ENCODE data around the gene NINJ1. TPM values are rescaled to one million over a fixed set of nuclear protein-coding genes. Genes with fewer than 3 reads are reported as not detected.

Gene NINJ1
- polyA plus RNA-seq, 1 donor: 26.4 TPM

DNA sequence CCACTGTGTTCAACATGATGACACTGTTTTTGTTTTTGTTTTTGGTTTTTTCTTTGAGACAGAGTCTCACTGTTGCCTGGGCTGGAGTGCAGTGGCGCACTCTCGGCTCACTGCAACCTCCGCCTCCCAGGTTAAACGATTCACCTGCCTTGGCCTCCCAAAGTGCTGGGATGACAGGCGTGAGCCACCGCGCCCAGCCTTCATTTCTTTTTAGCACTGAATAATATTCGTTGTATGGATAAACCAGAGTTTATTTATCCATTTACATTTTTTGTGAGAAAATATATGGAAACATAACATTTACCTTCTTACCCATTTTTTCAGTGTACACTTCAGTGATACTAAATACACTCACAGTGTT, 33.8 kb downstream of the NINJ1 start:
- no peak for DNase-seq (ENCODE audit: low read depth)

DNA sequence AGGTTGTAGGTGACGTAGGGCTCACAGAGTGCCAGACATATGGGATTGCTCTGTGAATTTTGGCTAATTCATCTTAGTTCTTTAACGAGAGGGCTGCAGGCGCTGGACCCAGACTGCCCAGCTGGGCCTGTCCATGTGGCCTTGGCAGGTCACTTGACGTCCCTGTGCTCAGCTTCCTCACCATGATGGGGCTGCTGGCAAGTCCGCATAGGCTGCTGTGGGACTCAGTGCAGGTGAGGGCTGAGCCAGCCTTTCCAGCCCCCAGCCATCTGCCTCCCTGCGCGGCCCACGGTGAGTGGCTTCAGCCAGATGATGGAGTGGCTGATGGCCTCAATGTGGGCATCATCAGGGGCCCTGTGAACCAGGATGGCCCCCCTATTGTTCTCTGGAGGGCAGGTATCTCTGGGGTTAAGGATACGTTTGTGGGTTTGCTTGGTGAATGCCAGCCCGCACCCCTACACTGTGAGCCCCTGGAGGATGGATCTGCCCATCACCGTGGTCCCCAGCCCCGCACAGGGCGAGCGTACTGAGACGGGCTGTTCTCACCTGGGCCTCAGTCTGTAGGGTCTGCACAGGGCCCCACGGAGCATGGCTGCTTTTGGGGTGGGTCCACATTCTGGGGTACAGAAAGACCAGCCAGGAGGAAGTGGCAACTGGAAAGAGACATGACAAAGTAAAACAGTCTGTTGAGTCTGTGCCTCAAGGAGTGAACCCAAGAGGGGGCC, 34.3 kb downstream of the NINJ1 start:
- DNase-seq (ENCODE audit: low read depth): no peak

DNA sequence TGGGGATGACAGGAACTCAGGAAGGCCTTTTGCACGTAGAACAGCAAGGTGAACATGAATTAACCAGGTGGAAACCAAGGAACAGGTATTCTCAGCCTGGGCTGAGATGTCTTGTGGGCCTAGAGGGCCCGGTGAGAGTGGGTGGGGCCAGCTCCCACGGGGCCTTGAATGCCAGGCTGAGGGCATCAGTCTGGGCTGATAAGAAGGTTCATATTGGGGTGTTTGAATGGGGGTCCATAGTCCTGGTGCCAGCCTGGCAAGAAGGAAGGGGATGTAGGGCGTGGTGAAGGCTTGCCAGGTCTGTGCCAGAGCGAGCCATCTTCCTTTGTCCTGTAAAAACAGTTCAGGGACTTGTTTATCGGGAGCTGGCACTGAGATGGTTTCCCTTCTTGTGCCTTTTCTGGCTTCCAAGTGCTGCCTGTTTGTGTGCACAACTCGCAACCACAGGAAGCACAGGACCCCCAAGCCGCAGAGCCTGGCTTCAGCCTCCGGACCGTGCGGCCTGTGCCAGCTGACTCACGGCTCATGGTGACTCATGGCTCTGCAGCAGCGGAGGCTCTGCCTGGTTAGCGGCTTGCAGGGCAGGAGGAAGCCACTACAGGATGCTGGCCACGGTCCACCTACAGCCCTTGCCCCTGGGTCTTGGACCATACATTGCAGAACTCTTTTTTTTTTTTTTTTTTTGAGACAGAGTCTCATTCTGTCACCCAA, 35.7 kb downstream of the NINJ1 start:
- no peak for DNase-seq (ENCODE audit: low read depth)

DNA sequence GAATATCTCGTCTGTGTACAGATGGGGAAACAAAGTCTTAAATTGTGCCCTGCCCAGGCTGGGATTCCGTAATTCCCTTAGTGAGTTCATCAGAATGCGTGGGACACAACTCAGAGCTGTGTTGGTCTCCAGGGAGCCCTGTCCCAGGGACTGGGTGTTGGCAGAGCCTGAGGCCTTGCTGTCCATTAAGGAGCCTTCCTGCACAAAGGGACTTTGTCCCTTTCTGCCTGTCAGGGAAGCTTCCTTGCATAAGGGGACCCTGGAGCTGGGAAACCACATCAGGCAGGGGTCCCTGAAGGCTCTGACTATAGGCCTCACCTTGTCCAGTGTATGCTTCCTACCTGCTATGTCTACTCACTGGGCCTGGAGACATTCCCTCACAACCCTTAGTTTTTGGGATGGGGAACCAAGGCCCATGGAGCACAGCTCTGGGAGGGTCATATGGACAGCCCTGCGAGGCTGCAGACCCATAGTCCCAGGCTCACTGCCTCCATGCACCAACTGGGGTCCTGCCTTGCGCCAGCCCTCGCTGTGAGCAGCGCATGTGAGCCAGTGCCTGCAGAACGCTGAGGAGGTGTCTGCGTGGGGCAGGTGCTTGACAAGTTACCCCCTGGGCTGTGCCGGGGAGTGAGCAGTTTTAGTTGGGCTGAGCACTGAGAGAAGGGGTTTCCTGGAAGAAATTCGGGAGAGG, 36.4 kb downstream of the NINJ1 start:
- DNase-seq (ENCODE audit: low read depth): no peak

DNA sequence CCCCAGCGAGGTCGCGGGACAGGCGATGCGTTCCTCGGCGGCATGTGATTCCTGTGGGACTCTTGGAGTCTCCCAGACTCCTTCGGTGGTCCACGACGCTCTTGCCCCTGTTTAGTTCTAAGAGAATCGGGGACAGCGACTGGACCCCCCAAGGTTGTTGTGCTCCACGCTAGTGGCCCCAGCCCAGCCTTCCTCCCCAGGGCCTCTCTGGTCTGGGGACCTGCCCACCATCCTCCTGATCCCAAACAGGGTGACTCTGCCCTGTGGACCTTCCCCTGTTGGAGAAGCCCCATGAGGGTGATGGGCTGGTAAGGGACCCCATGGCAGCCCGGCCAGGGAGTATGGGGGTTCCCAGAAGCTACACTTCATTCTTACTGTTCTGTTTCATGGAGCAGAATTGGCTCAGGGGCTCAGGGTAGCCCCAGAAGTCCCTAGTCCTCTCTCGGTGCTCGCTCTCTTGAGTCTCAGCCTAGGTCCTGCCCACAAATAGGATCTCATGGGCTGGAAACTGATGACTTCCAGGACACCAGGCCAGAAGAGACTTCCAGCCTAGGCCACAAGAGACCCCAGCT, 37.2 kb downstream of the NINJ1 start:
- DNase-seq (ENCODE audit: low read depth): no peak

DNA sequence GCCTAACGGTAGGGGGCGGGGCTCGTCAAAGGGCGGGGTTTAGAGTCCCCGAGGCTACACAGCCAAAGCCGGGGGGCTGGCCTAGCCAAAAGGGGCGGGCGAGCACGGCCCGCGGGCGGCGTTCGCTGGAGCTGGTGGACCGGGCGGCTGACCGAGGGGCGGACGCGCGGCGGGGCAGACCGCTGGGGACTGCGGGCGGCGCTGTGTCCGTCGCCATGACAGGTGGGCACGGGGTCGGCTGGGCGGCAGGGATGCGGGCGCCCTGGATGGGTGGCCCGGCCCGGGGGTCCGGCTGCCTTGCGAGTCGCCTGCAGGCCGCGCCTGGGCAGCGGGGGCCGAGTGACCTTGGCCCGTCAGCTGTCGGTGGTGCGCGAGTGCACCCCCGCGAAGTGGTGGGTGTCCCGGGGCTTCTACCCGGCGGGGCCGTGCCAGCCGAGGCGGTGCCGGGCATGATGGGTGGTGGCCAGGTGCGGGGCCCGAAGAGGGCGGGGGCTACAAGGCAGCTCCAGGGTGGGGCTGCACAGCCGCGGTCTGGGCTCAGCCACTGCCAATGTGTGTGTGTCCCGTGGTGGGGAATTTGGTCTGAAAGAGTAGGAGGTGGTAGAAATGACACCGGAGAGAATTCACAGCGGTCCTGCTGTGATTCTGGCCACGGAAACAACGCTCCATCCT, 37.8 kb downstream of the NINJ1 start, which contains the start of gene CARD19:
Gene CARD19 (plus strand): TSS at position 87 of the 672 bp plus-strand sequence. CDS start 129 bp downstream, at position 216.
- no peak for DNase-seq (ENCODE audit: low read depth)

DNA sequence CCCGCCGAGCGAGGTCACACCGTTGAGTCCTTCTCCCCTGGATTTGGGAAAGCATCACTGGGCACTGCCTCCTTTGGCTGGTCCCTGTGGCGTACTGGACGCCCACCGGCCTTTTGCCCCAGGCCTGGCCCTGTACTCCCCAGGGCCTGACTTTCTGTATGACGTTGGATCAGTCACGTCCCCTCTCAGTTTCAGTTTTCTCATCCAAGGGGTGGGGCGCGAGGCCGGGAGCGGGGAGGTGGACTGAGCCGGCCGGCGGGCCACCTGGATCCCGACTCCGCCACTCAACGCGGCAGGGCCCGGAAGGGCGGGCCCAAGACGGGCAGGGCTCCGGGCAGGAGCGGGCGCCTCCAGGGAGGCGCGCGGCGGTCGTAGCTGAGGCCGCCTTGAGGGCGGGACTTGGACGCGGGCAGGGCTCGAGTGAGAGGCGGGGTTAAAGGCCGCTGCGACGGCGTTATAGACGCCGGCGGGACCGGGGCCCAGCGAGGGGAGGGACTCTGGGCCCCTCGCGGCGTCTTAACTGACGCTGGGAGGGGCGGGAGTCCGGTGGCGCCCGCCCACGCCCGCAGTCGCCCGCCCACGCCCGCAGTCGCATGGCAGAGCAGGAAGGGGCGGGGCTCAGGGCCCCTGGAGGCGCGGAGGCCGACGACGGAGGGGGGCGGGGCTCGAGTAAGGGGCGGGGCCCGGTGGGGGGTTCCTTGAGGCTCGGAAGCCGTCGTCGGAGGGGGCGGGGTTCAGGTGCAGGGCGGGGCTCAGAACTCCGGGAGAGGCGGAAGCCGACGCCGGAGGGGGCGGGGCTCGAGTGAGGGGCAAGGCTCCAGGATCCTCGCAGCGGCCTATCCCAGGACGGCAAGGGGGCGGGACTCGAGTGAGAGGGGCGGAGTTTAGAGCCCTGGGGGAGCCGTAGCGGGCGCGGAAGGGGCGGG, 38.6 kb downstream of the NINJ1 start:
- peak; percentile 88 for DNase-seq (ENCODE audit: low read depth)

DNA sequence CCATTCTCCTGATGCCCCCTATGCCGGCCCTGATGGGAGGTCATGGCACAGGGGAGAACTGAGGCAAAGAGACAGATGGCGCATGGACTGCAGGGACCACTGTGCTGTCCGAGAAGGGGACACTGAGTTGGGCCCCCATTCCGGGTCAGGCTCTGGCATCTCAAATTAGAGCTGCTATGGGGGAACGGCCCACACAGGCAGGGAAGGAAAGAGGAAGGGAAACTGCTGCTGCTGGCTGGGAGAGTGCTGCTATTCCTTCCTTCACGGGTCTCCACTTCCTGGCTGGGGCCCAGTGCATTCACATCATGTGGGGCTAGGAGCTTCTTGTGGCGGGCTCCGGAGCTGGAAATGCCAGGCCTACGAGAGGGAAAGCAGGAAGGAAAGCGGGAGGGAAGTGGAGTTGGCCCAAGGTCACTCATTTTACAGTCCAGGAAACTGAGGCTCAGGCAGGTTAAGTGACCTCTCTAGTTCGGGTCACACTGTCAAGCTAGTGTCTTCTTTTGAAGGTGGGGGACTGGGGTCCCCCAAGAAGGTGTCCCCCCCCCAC, 39.3 kb downstream of the NINJ1 start:
- no peak for DNase-seq (ENCODE audit: low read depth)

DNA sequence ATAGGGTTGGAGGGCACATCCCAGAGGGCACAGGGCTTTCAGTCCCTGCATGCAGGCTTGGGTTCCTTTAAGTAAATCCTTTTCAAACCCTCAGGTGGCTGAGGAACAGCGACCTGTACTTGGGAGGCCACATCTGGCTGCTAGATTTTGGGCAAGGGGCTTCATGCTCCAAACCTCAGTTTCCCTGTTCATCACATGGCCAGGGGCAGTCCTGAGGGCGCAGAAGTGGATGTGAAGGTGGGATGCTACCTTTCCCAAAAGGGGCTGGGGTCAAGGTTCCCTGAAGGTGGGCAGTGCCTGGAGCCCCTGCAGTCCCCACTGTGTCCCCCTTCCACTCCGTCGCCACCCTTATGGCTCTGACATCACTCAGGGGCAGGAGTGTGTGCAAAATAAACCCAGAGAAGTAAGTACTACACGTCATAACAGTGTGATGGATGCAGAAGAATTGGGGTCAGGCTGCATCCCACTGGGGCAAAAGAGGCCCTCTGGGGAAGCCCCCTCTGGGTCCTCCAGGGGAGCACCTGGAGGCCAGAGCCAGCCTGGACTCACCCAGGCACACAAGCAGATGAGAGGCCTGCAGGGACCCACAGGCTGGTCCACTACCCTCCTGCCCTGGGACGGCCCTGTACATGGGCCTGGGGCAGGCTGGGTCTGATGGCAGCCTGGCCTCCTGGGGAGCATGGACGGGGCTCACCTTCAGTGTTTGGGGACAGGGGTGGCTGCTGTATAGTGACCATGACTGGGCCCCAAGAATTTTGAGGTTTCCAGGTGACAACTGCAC, 40.0 kb downstream of the NINJ1 start:
- DNase-seq (ENCODE audit: low read depth): no peak

DNA sequence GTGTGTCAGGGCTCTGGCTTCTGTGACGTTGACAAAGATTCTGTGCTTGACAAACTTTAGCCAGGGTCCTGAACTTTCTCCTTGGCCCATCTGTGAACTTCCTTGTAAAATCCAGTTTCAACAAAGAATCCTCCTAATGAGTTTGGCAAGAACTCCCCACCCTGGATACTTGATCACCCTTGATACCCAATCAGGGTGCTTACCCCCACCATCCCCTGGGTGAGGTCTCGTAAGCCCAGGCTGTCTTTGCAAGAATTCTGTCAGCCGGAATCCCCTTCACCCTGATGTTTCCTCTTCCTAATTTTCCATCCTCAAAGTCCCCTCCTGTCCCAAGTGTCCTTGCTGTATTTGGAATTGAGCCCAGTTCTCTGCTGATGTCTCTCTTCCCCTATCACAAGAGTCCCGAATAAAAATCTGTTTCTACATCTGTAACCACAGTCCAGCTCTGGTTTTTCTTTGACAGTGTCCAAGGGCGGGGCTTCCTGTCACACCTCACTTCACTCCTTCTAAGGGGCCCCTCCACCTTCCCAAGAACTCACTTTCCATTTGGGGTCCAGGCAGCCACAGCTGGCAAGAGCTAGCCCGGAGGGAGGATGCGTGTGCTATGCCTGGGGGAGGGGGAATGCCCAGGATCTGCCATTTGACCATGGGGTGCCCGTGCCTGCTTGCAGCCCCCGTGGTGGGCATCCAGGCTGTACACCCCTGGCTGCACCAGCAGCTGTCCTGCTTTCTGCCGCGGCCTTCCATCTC, 40.7 kb downstream of the NINJ1 start:
- no peak for DNase-seq (ENCODE audit: low read depth)

DNA sequence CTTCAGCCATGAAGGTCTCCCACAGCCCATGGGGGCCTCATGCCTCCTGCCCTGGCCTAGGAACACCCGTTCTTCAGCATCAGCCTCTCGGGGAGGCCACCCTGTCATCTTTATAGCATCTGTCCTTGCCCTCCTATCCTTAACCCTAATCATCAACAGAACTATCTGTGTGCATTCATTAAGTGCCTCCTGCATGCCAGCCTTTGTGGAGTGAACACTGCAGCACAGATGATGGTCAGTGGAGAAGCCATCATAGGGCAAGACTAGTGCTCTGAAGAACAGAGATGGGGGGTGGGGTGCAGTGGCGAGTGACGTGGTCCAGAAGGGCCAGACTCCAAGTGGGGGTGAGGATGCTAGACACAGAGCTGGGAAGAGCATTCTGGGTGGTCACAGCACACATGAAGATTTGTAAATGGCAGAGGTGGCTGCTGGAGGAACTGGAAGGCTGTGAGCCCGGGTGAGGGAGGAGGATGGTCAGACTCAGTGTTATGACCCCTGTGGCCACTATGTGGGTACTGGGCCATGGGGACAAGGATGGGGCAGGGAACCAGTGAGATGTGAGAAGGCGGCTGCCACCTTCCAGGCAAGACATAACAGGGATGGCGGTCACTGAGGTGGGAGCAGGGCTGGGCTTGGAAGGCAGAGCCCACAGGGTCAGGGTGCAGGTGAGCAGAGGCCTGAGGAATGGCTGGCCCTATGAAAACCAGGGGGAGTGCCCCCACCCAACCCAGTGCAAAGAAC, 41.6 kb downstream of the NINJ1 start:
- DNase-seq (ENCODE audit: low read depth): no peak

DNA sequence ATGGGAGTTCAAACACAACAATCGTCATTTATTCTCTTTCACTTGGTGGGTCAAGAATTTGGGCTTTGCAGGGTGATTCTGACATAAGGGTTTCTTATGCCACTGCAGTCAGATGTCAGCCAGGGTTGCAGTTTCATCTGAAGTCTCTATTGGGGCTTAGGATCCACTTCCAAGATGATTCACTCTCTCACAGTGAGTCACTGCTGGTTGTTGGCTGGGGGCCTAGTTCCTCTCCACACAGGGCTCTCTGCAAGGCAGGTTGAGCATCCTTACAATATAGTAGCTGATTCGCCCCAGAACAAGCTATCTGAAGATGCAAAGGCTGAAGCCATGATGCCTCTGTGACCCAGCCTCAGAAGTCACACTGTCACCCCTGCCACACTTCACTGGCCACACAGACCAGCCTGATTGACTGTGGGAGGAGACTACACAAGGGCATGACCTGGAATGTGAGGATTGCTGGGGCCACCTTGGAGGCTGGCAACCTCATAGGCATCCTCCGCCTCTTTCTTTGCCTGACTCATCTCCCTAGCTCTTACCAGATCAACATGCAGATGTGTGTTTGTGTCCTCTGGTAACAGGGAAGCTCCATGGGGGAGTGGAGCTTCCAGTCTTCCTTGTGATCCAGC, 42.5 kb downstream of the NINJ1 start:
- no peak for DNase-seq (ENCODE audit: low read depth)

DNA sequence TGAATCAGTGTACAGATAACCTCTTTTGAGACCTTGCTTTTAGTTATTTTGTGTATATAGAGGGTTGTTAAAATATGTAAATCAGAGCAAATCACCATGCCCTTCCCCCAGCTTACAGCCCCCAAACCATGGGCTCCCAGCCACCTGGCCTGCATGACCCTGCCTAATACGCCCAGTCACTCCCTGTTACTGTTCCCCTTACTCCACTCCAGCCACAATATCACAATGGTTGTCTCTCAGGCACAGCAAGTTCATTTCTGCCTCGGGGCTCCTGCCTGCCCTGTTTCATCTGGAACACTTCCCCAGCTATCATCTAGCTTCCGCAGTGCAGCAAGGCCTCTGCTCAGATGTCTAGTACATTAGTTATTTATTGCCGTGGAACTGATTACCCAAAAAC, 43.0 kb downstream of the NINJ1 start:
- DNase-seq (ENCODE audit: low read depth): no peak

DNA sequence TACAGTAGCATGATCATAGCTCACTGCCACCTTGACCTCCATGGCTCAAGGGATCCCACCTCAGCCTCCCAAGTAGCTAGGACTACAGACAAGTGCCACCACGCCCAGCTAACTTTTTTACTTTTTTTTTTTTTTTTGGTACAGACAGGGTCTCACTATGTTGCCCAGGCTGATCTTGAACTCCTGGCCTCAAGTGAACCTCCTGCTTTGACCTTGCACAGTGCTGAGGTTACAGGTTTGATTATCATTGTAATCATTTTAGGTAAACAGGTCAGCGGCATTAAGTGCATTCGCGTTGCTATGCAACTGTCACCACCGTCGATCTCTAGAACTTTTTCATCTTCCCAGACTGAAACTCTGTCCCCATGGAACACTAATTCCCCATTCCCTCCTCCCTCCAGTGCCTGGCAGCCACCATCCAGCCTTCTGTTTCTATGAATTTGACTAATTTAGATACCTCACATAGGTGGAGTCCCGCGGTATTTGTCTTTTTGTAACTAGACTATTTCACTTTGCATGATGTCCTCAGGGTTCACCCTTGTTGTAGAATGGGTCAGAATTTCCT, 43.9 kb downstream of the NINJ1 start:
- DNase-seq (ENCODE audit: low read depth): no peak

DNA sequence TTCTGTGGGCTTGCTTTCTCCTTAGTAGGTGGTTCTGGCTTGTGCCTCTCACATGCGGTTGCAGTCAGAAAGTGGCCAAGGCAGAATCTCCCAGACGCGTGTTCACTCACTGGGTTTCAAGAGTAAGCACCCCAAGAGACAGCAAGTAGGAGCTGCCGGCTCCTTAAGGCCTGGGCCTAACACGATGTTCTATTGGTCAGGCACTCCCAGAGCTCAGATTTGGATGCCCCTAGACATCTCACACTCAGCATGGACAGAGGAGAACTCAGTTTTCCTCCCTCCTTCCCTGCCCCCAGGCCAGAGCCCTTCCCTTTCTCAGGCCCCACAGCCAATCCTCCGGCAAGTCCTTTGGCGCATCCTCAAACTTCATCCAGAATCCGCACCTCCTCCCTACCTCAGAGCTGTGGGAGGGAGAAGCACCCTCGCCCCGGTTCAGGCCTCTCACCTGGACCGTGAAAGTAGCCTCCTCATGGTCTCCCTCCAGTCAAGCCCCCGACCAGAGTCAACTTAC, 44.5 kb downstream of the NINJ1 start:
- DNase-seq (ENCODE audit: low read depth): no peak

DNA sequence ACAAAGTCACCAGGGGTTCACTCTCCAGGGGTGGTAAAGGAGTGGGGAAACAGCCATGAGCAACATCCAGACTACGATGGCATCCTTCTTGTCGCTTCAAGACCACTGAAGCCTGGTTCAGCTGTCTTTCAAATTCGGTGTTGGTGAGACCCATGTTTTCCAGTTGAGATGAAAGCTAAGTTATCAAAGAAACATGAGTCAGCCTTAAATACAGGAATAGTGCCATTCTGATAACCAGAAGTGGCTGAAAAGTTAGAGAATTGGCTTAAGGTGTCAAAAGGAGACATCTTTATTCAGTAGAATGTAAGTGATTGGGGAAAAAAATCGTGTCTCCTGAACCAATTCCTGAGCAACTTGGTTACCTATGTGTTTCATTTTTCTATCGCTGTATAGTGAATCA, 45.0 kb downstream of the NINJ1 start:
- DNase-seq (ENCODE audit: low read depth): no peak

DNA sequence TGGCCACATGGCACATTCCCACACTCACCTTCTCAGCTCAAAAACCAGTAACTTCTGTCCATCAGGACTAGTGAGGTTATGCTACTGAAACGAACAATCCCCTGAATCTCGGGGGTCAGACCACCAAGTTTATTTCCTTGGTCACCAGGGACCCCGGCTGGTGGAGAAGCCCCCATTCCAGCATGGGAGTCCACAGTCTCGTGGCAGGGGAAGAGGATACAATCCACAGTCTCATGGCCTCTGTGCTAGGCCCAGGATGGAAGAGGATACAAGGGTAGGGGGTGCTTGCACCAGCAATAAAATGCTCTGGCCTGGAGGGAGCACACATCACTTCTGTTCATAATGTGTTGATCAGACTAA, 45.4 kb downstream of the NINJ1 start:
- no peak for DNase-seq (ENCODE audit: low read depth)

All from forelimb muscle (tissue), 1 donor.